Muscle of leg (tissue), 11 donors: ENCODE measurements around the gene POLR1B. TPM values are rescaled to one million over a fixed set of nuclear protein-coding genes. Genes with fewer than 3 reads are reported as not detected.
"Not testable (repeated sequence)": the region's sequence is repeated elsewhere in the genome, so short reads cannot be mapped to it uniquely, and the experiment has no call there.

Source experiments
- DNase-seq: peaks from one replicate; pipeline ENCODE4 v3.0.0; 2013
- H3K27ac ChIP-seq: one replicate; pipeline ENCODE4 v1.5.1; 2013; ENCODE audit warnings: mild to moderate bottlenecking, low read length, control low read depth
- H3K27me3 ChIP-seq: one replicate; pipeline ENCODE4 v1.6.1; 2013; ENCODE audit warnings: low read length; ENCODE audit not compliant: control insufficient read depth, insufficient read depth
- H3K36me3 ChIP-seq: one replicate; pipeline ENCODE4 v1.6.1; 2013; ENCODE audit warnings: low read length; ENCODE audit not compliant: control insufficient read depth, insufficient read depth
- H3K4me1 ChIP-seq: one replicate; pipeline ENCODE4 v1.6.1; 2013; ENCODE audit warnings: low read length; ENCODE audit not compliant: control insufficient read depth, insufficient read depth
- H3K4me3 ChIP-seq: one replicate; pipeline ENCODE4 v1.5.1; 2013; ENCODE audit warnings: low read length, control low read depth
- H3K9me3 ChIP-seq: replicated peaks from 2 replicates; pipeline ENCODE4 v1.6.1; 2013; ENCODE audit warnings: low read depth, low read length; ENCODE audit not compliant: control insufficient read depth
- WGBS: methylation state at CpG from one replicate; pipeline ENCODE4 v1.1.5; 2013; ENCODE audit warnings: missing lambda C conversion rate; ENCODE audit not compliant: insufficient coverage; 5-methylcytosine and 5-hydroxymethylcytosine counted together
- polyA plus RNA-seq, 8 donors: library from polyadenylated mRNA; unstranded; fragments of 120-200 nt; gene quantifications; one replicate each; pipeline versions ENCODE4 v1.2.1 to v1.2.3, GENCODE V29; 2013; ENCODE audit warnings: inconsistent platforms in 1 of 8, low replicate concordance in 1 of 8; ENCODE audit not compliant: insufficient read length in 8 of 8, insufficient read depth in 1 of 8
- total RNA-seq: library from RNA; stranded (reverse); fragments of 120-200 nt; gene quantifications from one replicate; pipeline ENCODE4 v1.2.4, GENCODE V29; 2013

POLR1B gene
- total and polyA plus RNA-seq, 9 donors = 10.8 to 18.7 (median 13.6) TPM

DNA sequence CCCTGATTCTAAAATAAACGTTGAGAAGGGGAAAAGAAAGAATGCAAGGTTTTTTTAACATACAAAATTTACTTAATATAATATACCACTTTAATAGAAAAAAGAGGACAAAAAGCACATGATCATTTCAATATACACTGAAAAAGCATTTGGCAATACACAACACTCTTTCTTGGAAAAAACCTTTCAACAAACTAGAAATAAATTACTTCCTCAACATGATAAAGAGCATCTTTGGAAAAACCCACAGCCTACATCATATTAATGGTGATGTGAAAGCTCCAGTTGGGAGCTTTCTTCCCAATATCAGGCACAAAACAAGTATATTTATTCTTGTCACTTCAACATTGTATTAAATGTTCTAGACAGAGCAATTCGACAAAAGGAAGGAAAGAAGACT, 3.0 kb upstream of the POLR1B start:
- no peaks in the 10 kb centered on the region for H3K9me3 ChIP-seq
- no peaks in the 10 kb centered on the region for H3K36me3 ChIP-seq
- H3K27ac ChIP-seq = no peak overlapping the region
- no peak for DNase-seq
- H3K4me3 ChIP-seq = no peak overlapping the region
- WGBS = no CpG with 5 or more reads among the region's 2 CpGs
- no peaks in the 10 kb centered on the region for H3K27me3 ChIP-seq
- H3K4me1 ChIP-seq = peaks cover 16% of the 10 kb centered on the region

DNA sequence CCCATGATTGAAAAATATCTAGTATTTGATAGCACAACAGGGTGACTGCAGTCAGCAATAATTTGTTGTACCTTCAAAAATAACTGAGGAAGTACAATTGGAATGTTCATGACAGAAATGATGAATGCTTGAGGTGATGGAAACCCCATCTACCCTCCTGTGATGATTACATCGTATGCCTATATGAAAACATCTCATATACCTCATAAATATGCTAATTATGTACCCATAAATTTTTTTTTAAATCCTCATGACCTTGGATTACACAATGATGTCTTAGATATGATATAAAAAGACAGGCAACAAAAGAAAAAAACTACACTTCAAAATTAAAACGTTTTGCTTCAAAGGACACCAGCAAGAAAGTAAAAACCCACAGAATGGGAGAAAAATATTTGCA, 1.4 kb upstream of the POLR1B start:
- Histone ChIP-seq H3K36me3 (no peaks in the 10 kb centered on the region), H3K4me3 (no peak overlapping the region), H3K27me3 (no peaks in the 10 kb centered on the region), H3K9me3 (no peaks in the 10 kb centered on the region), H3K4me1 (peaks cover 16% of the 10 kb centered on the region), H3K27ac (no peak overlapping the region)
- DNase-seq = no peak
- WGBS = no CpG with 5 or more reads among the region's 2 CpGs

DNA sequence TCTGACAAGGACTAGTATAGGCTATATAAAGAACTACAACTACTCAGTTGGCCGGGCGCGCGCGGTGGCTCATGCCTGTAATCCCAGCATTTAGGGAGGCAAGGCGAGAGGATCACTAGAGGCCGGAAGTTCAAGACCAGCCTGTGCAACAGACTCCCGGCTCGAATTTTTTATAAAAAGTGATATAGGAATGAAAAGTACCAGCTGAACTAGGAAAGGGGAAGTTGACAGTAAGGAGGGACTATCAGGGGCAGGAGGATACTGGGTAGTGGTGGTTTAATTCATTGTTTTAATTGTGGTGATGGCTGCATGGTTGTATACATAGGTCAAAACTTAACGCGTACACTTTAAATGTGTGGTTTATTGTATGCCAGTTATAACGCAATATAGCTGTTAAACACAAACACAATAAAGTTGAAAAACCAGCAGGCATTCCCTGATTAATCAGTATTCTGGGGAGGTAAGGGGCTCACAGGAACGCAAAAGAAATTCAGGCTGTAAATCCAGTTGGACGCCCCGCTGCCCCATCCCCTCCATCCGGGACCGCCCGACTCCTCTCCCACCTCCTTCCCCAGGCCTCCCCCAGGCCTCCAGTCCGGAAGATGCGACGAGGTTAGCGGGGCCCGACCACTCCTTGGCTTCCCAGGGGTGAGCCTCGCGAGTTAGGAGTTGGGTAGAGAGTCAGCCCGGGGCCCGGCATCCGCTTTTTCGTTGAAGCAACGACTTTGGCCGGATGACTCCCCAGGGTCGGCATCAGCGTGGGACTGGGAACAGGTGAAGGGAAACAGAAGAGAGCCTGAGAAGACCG, 746 bp upstream of the POLR1B start:
- 25% methylated on average over 24 of the region's 34 CpGs for WGBS

DNA sequence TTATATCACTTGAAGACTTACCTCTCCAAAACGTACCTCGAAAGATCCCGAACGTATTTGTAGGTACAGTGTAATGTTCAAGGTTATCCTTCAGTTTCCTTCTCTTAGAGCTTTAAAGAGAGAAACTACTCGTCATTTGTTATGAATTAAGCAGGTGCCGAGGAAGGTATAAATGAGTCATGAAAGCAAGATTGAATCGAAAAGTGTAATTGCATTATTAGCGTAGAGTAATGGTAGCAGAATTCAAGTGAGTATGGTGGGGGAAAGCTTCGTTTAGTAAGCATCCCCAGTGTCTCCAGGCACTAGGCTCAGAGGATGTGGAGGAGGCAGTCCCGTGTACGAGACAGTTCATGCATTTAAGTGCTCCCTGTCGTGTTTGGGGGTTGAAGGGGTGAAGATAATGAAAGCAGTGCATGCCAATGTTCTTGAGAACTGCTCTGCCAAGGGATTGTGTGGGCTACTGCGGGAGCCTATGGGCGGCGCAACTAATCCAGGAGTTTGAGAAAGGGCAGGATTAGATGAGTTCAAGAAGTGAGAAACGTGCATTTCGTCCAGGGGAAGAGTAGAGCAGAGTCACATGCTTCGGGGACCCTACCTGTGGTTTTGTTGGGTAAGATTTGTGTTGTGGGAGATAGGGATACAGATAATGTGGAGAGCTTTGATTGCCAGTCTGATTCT, 858 bp downstream of the POLR1B start:
- peaks cover 13% of the 10 kb centered on the region for H3K36me3 ChIP-seq
- H3K4me1 ChIP-seq = peaks cover 16% of the 10 kb centered on the region
- DNase-seq = peak; percentile 8
- no peaks in the 10 kb centered on the region for H3K27me3 ChIP-seq
- no peaks in the 10 kb centered on the region for H3K9me3 ChIP-seq
- peak overlapping the region; percentile 95 for H3K4me3 ChIP-seq
- 7% methylated on average over 14 of the region's 18 CpGs for WGBS
- H3K27ac ChIP-seq = no peak overlapping the region

More for the DNA sequence above, 746 bp upstream of the POLR1B start:
- no peaks in the 10 kb centered on the region for H3K27me3 ChIP-seq
- DNase-seq = peak; percentile 90
- H3K9me3 ChIP-seq = no peaks in the 10 kb centered on the region
- peak overlapping the region; percentile 91 for H3K27ac ChIP-seq
- H3K4me1 ChIP-seq = peaks cover 16% of the 10 kb centered on the region
- H3K36me3 ChIP-seq = peaks cover 3% of the 10 kb centered on the region
- H3K4me3 ChIP-seq = peak overlapping the region; percentile 95

DNA sequence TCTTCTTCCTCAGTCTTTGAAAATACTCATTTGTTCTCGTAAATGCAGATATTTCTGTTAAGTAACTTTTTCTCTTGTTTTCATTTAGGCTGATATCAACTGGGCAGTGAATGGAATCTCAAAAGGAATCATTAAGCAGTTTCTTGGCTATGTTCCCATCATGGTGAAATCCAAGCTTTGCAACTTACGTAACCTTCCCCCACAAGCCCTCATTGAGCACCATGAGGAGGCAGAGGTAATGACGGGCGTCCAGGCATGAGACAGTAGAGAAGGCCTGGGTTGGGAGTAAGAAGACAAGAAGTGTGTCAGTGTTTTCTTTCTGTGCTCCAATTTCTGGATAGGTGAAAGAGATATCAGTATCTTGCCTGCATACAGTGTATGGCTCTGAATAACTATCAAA, 5.1 kb downstream of the POLR1B start:
- Histone ChIP-seq H3K4me1 (peaks cover 12% of the 10 kb centered on the region), H3K36me3 (peaks cover 31% of the 10 kb centered on the region), H3K27ac (no peak overlapping the region), H3K27me3 (no peaks in the 10 kb centered on the region), H3K9me3 (no peaks in the 10 kb centered on the region), H3K4me3 (no peak overlapping the region)
- no CpG with 5 or more reads among the region's 4 CpGs for WGBS
- DNase-seq = no peak

DNA sequence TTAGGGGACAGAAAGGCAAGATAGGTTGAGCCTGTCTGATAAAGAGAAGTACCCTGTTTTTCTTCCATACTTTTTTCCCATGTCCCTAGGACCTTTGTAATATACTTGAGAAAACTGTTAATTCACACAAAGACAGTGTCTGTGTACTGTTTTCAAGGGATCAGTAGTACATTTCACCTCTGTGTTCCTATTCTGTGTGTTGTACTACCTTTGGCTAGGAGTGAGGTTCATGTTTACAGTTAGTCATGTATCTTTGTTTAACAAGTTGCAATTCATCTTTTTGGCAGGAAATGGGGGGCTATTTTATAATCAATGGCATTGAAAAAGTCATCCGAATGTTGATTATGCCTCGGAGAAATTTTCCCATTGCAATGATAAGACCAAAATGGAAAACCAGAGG, 6.7 kb downstream of the POLR1B start:
- H3K27ac ChIP-seq = no peak overlapping the region
- H3K9me3 ChIP-seq = no peaks in the 10 kb centered on the region
- no peak overlapping the region for H3K4me3 ChIP-seq
- DNase-seq = no peak
- H3K27me3 ChIP-seq = no peaks in the 10 kb centered on the region
- 100% methylated on average over 2 of the region's 2 CpGs for WGBS
- no peaks in the 10 kb centered on the region for H3K4me1 ChIP-seq
- H3K36me3 ChIP-seq = peaks cover 45% of the 10 kb centered on the region

DNA sequence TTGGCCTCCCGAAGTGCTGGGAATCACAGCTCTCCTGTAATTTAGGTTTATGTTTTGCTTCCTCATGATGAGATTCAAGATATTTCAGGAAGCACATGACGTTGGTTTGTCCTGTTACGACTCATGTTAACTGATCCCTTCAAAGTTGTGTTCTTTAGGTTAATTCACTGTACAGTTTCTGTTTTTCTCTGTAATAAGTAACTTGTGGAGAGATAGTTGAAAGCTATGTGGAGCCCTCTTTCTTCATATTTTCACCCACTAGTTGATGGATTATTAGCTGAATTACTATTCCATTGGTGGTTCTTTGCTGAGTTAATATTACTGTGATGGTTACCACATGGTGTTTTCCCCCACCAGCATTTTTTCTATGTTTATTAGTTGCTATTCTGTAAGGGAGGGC, 23.8 kb downstream of the POLR1B start:
- Histone ChIP-seq H3K36me3 (peaks cover 70% of the 10 kb centered on the region), H3K9me3 (peaks cover 2% of the 10 kb centered on the region), H3K4me3 (no peak overlapping the region), H3K27ac (no peak overlapping the region), H3K27me3 (no peaks in the 10 kb centered on the region), H3K4me1 (no peaks in the 10 kb centered on the region)
- WGBS = 100% methylated on average over 1 of the region's 3 CpGs
- no peak for DNase-seq

DNA sequence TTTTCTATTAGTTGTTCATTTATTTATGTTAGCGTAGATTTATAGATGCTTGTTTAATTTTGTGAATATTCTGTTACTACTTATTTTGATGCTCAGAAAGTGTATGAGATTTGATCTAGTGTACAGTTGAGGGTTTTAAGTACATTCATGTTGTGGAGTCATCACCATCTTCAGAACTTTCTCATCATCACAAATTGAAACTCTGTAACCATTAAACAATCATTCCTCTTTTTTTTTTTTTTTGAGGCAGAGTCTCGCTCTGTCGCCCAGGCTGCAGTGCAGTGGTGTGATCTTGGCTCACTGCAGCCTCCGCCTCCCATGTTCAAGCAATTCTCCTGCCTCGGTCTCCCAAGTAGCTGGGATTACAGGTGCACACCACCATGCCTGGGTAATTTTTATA, 24.2 kb downstream of the POLR1B start:
- WGBS = no CpG with 5 or more reads among the region's 5 CpGs
- DNase-seq, H3K27ac ChIP-seq, H3K9me3 ChIP-seq, H3K4me3 ChIP-seq, H3K27me3 ChIP-seq, H3K4me1 ChIP-seq: not testable (repeated sequence)
- peaks cover 70% of the 10 kb centered on the region for H3K36me3 ChIP-seq

DNA sequence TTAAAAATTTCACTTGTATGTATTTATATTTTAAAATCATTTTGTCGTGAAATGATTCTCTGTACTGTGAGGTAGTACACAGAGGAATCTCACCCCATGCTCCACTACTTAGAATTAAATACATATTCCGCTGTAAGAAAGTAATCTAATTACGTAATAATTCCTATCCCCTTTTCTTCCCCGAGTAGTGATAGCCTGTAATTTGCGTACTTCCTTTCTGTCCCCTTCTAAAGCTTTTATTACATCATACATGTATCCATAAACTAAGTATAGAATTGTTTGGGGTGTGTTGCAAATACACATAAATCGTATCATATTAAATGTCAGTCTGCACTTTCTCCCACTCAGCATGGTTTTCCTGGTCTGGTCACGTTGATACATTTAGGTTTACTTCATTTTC, 29.7 kb downstream of the POLR1B start:
- Histone ChIP-seq H3K27ac (no peak overlapping the region), H3K27me3 (no peaks in the 10 kb centered on the region), H3K4me3 (no peak overlapping the region), H3K36me3 (peaks cover 70% of the 10 kb centered on the region), H3K9me3 (peaks cover 2% of the 10 kb centered on the region), H3K4me1 (no peaks in the 10 kb centered on the region)
- DNase-seq = no peak
- WGBS = no CpG with 5 or more reads among the region's 7 CpGs

DNA sequence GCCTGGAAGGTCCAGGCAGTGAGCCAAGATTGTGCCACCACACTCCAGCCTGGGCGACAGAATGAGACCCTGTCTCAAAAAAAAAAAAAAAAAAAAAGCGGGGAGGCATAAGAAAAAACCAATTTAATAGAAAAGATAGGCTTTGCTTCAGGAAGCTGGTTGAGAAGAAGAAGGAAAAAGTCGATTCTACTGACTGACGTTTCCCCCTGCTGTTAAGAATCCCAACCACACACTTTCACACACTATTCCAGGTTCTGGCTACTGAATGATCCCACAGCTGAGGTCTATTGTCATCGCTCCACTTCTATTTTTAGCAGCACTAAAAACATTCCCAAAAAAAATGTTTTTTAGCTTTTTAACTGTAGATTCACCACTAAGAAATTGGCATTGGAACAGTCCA, 35.5 kb downstream of the POLR1B start:
- no peak overlapping the region for H3K4me3 ChIP-seq
- DNase-seq = peak; percentile 62
- H3K9me3 ChIP-seq = no peaks in the 10 kb centered on the region
- WGBS = 13% methylated on average over 1 of the region's 5 CpGs
- H3K36me3 ChIP-seq = peaks cover 26% of the 10 kb centered on the region
- no peaks in the 10 kb centered on the region for H3K4me1 ChIP-seq
- no peak overlapping the region for H3K27ac ChIP-seq
- no peaks in the 10 kb centered on the region for H3K27me3 ChIP-seq
